Measurements from ENCODE around the gene WNK2. TPM values are rescaled to one million over a fixed set of nuclear protein-coding genes. Genes with fewer than 3 reads are reported as not detected.

The WNK2 gene
- total RNA-seq, 1 donor from 2014 or later = 336 TPM

DNA sequence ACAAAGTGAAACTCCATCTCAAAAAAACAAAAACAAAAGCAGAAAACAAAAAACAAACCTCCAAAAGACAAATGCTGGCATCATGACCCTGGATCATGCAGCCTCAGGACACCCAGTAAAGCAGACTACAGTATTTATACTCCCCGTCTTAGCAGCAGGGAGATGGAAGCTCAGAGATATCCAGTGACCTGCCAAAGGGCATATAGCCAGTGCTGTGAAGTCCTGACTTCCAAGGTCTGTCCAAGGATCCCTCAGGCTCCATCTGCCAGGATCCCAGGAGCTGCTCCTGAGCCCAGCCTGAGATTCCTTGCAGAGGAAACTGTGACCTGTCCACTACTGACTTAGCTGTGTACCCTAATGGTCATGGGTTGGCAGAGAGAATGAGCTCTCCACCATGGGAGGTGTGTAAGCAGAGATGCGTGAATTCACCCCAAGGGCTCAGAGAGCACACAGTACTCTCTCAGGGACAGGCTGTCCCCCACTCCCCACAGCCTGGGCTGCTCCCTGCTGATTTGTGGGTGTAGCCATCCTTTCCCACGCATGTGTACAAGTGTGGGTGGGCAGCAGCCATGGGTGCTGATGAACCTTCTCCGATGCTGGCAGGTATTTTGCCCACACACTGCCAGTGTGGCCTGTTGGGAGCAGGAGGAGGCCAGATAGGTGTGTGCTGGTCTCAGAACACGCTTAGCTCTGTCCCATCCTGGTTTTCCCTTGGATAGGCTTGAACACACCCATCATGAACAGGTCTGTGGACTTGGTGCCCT is 2.1 kb upstream of the WNK2 start:
- Mint-ChIP-seq H3K4me1 (ENCODE audit: low read depth, unreplicated experiment) (peaks cover 8% of the 10 kb centered on the region), H3K9me3 (ENCODE audit: unreplicated experiment) (peaks cover 18% of the 10 kb centered on the region), H3K27ac (ENCODE audit: unreplicated experiment) (no peak overlapping the region), H3K4me3 (ENCODE audit: unreplicated experiment) (no peak overlapping the region), H3K27me3 (ENCODE audit: unreplicated experiment) (peaks cover 11% of the 10 kb centered on the region), H3K36me3 (ENCODE audit: unreplicated experiment) (no peaks in the 10 kb centered on the region)
- no peak for DNase-seq
- TF ChIP-seq, protein P1, sequence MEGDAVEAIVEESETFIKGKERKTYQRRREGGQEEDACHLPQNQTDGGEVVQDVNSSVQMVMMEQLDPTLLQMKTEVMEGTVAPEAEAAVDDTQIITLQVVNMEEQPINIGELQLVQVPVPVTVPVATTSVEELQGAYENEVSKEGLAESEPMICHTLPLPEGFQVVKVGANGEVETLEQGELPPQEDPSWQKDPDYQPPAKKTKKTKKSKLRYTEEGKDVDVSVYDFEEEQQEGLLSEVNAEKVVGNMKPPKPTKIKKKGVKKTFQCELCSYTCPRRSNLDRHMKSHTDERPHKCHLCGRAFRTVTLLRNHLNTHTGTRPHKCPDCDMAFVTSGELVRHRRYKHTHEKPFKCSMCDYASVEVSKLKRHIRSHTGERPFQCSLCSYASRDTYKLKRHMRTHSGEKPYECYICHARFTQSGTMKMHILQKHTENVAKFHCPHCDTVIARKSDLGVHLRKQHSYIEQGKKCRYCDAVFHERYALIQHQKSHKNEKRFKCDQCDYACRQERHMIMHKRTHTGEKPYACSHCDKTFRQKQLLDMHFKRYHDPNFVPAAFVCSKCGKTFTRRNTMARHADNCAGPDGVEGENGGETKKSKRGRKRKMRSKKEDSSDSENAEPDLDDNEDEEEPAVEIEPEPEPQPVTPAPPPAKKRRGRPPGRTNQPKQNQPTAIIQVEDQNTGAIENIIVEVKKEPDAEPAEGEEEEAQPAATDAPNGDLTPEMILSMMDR (IDR thresholded peaks at IDR 0.05; ENCODE audit: partially characterized antibody, unreplicated experiment) = no peak

DNA sequence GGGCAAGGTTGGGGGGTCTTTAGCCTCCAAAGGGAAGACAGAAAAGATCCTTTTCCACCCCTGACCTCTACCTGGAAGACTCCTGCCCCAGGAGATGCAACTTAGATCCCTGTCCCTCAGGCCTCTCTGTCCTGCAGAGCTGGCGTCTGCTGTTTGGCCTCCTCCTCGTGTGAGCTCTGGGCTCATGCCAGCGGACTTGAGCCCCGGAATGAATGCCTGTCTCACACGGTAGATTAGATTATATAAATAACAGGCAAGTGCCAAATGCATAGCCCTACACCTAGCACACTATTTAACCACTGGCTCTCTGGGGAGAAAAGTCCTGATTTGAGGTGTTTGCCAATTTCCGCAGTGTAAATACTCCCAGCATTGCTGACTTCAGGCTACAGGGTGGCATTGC is 1.4 kb upstream of the WNK2 start:
- peaks cover 13% of the 10 kb centered on the region for H3K27me3 Mint-ChIP-seq (ENCODE audit: unreplicated experiment)

DNA sequence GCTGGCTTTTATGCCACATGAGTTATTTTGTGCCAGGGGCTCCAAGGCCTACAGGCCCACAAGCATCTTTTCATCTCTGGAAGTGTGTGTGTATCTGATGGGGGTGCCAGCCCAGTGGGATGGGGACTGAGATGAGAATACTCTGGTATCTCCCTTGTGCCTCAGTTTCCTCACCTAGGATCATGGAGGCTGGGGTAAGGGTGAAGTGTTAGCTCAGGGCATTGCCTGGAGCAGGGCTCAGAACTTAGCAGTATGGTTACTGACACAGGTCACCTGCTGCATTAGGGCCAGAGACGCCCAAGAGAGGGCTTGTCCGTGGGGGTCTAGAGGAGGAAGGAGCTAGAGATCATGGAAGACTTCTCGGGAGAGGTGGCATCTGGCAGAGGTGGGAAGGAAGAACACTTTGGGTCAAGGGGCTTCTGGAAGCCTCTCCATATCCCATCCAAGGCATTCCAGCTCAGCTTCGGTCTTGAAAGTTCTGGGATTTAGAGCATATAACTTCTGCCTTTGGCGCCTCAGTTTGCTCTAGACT is 742 bp upstream of the WNK2 start:
- Mint-ChIP-seq H3K4me1 (ENCODE audit: low read depth, unreplicated experiment) (peaks cover 12% of the 10 kb centered on the region), H3K36me3 (ENCODE audit: unreplicated experiment) (no peaks in the 10 kb centered on the region), H3K9me3 (ENCODE audit: unreplicated experiment) (peaks cover 18% of the 10 kb centered on the region), H3K27me3 (ENCODE audit: unreplicated experiment) (peaks cover 14% of the 10 kb centered on the region), H3K4me3 (ENCODE audit: unreplicated experiment) (peak overlapping the region; percentile 76), H3K27ac (ENCODE audit: unreplicated experiment) (peak overlapping the region; percentile 78)
- no peak for DNase-seq
- TF ChIP-seq, protein P1 (IDR thresholded peaks at IDR 0.05; ENCODE audit: partially characterized antibody, unreplicated experiment) = no peak

More for the DNA sequence above, 1.4 kb upstream of the WNK2 start:
- H3K4me3 Mint-ChIP-seq (ENCODE audit: unreplicated experiment) = no peak overlapping the region
- no peak overlapping the region for H3K27ac Mint-ChIP-seq (ENCODE audit: unreplicated experiment)
- TF ChIP-seq, protein P1 (IDR thresholded peaks at IDR 0.05; ENCODE audit: partially characterized antibody, unreplicated experiment) = no peak
- DNase-seq = no peak
- H3K36me3 Mint-ChIP-seq (ENCODE audit: unreplicated experiment) = no peaks in the 10 kb centered on the region
- H3K9me3 Mint-ChIP-seq (ENCODE audit: unreplicated experiment) = peaks cover 20% of the 10 kb centered on the region
- H3K4me1 Mint-ChIP-seq (ENCODE audit: low read depth, unreplicated experiment) = peaks cover 11% of the 10 kb centered on the region

DNA sequence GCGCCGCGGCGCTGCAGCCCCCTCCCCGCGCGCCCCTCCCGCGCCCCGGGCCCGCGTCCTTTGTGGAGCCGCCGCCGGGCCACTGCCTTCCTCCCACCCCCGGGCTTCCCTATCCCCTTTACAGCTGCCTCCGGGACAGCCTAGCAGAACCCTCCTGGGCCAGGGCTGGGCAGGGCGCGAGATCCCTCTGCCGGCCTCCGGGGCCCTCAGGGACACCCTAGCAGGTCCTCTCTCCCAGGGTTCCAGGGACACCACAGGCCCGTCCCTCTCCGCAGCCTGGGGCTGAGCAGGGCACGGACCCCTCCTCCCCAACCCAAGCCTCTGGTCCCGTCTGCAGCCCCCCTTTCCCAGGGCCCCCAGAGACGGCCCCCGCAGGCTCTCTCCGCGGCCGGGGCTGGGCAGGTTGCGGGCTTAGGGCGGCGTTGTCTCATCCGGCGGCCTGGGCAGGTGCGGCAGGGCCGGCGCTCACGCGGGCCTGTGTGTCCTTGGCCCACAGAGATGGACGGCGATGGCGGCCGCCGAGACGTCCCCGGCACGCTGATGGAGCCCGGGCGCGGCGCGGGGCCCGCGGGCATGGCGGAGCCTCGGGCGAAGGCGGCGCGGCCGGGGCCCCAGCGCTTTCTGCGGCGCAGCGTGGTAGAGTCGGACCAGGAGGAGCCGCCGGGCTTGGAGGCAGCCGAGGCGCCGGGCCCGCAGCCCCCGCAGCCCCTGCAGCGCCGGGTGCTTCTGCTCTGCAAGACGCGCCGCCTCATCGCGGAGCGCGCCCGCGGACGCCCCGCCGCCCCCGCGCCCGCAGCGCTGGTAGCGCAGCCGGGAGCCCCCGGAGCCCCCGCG is 710 bp downstream of the WNK2 start:
- peaks cover 18% of the 10 kb centered on the region for H3K9me3 Mint-ChIP-seq (ENCODE audit: unreplicated experiment)
- H3K27ac Mint-ChIP-seq (ENCODE audit: unreplicated experiment) = no peak overlapping the region
- H3K27me3 Mint-ChIP-seq (ENCODE audit: unreplicated experiment) = peaks cover 14% of the 10 kb centered on the region
- H3K36me3 Mint-ChIP-seq (ENCODE audit: unreplicated experiment) = no peaks in the 10 kb centered on the region
- peak; percentile 59 for DNase-seq
- TF ChIP-seq, protein P1 (IDR thresholded peaks at IDR 0.05; ENCODE audit: partially characterized antibody, unreplicated experiment) = no peak
- H3K4me1 Mint-ChIP-seq (ENCODE audit: low read depth, unreplicated experiment) = peaks cover 23% of the 10 kb centered on the region
- H3K4me3 Mint-ChIP-seq (ENCODE audit: unreplicated experiment) = peak overlapping the region; percentile 69
